Sigmoid colon (tissue), 7 donors: ENCODE measurements around the gene SBF2. TPM values are rescaled to one million over a fixed set of nuclear protein-coding genes. Genes with fewer than 3 reads are reported as not detected.
"Not testable (repeated sequence)": the region's sequence is repeated elsewhere in the genome, so short reads cannot be mapped to it uniquely, and the experiment has no call there.

Source experiments
- DNase-seq: peaks from one replicate; pipeline ENCODE4 v3.0.0-alpha.2; 2019
- H3K27ac ChIP-seq, 4 donors: fragments of 200-600 bp; sonication (generic); one replicate each; pipeline ENCODE4 v1.5.1; 2016 to 2019; ENCODE audit warnings: mild to moderate bottlenecking in 1 of 4
- H3K27me3 ChIP-seq, 3 donors: fragments of 200-600 bp; sonication (generic); one replicate each; pipeline ENCODE4 v1.5.1; 2019; ENCODE audit warnings: mild to moderate bottlenecking in 1 of 3
- H3K36me3 ChIP-seq, 4 donors: fragments of 200-600 bp; sonication (generic); one replicate each; pipeline ENCODE4 v1.5.1; 2016 to 2019
- H3K4me1 ChIP-seq, 4 donors: fragments of 200-600 bp; sonication (generic); one replicate each; pipeline ENCODE4 v1.5.1; 2017 to 2019
- H3K4me3 ChIP-seq, 4 donors: fragments of 200-600 bp; sonication (generic); one replicate each; pipeline ENCODE4 v1.5.1; 2017 to 2019; ENCODE audit warnings: mild to moderate bottlenecking in 2 of 4, moderate library complexity in 1 of 4
- H3K9me3 ChIP-seq, 4 donors: fragments of 200-600 bp in 3 of 4; sonication (generic) in 3 of 4; one replicate each; pipeline versions ENCODE4 v1.5.1 to v1.6.1; 2013 to 2019
- CTCF ChIP-seq, 4 experiments: fragments of 450-650 bp in 3 of 4; fragments of 200-600 bp in 1 of 4; IDR thresholded peaks; one replicate each; pipeline ENCODE4 v1.5.1; 2016 to 2019; ENCODE audit warnings: antibody characterized with exemption in 4 of 4, mild to moderate bottlenecking in 3 of 4, moderate library complexity in 2 of 4
- EP300 ChIP-seq, 4 donors: sonication (generic); formaldehyde crosslinking; IDR thresholded peaks; one replicate each; pipeline ENCODE4 v1.6.1; 2017; ENCODE audit warnings: antibody characterized with exemption in 4 of 4
- POLR2A ChIP-seq, 2 donors: fragments of 450-650 bp; IDR thresholded peaks; one replicate each; pipeline ENCODE4 v1.6.1; 2016; ENCODE audit warnings: antibody characterized with exemption in 2 of 2, mild to moderate bottlenecking in 2 of 2, moderate library complexity in 2 of 2
- POLR2AphosphoS5 ChIP-seq, 4 donors: sonication (generic); formaldehyde crosslinking; IDR thresholded peaks; one replicate each; pipeline ENCODE4 v1.6.1; 2017; ENCODE audit warnings: antibody characterized with exemption in 4 of 4
- WGBS, 2 donors: extraction: QIAGEN DNeasy Blood & Tissue Kit; methylation state at CpG; one replicate each; pipeline ENCODE4 v1.1.7; 2013; 5-methylcytosine and 5-hydroxymethylcytosine counted together
- intact Hi-C: fragments of 100-400 bp; cut with DNase I; formaldehyde crosslinking; loops from one replicate; pipeline ENCODE4 v1.15.1; 2023
- polyA plus RNA-seq, 3 donors: library from polyadenylated mRNA; stranded (reverse); fragments of 200-250 nt; gene quantifications; one replicate each; pipeline ENCODE4 v1.2.3, GENCODE V29; 2013
- total RNA-seq, 4 donors: library from RNA; depleted of rRNA; stranded (reverse); fragments of >200 nt; gene quantifications; one replicate each; pipeline ENCODE4 v1.1.0, GENCODE V29; 2016
- donor health status: healthy with polysubstance abuse.
- donor health status: Bipolar disorder and iron deficiency.
- donor health status: healthy.

The SBF2 gene
- total and polyA plus RNA-seq, 7 donors, result 9.5 to 67.5 (median 47.1) TPM

DNA sequence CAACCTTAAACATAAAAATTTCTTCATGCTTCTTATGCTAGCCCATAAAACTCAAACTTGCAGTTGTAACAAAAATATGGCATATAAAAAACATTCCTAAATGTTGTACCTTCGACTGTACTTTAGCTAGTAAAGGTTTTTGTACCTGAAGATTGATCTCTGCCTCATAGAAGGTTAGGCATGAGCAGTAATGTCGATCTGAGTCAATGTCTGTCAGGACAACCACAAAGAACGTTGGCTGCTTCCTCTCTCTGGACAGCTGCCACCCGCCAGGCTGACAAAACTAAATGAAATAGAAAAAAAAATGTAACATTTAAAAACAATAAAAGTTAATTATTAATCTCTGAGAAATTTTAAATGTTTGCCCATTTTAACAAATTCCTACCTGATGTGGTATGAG is 251.3 kb downstream of the SBF2 start:
- H3K4me1 ChIP-seq, result peaks cover 0 to 21% (median 0%) of the 10 kb centered on the region in 4 donors
- intact Hi-C loops, result no loop called here
- no peaks in the 10 kb centered on the region for H3K27me3 ChIP-seq
- WGBS, 2 donors, result 40 to 58% methylated on average over 4 of the region's 4 CpGs
- TF ChIP-seq CTCF (IDR thresholded peaks at IDR 0.05) (no peak), POLR2A (IDR thresholded peaks at IDR 0.05) (no peak), EP300 (IDR thresholded peaks at IDR 0.05) (no peak), POLR2AphosphoS5 (IDR thresholded peaks at IDR 0.05) (no peak)
- no peak overlapping the region for H3K4me3 ChIP-seq
- H3K27ac ChIP-seq, result no peak overlapping the region
- peaks cover 5 to 10% (median 7%) of the 10 kb centered on the region in 4 donors for H3K9me3 ChIP-seq
- DNase-seq, result no peak
- H3K36me3 ChIP-seq, result no peaks in the 10 kb centered on the region

- Histone ChIP-seq H3K36me3 (no peaks in the 10 kb centered on the region), H3K27me3 (no peaks in the 10 kb centered on the region), H3K9me3 (peaks cover 5 to 10% (median 7%) of the 10 kb centered on the region in 4 donors), H3K27ac (no peak overlapping the region), H3K4me1 (peaks cover 0 to 23% (median 0%) of the 10 kb centered on the region in 4 donors), H3K4me3 (no peak overlapping the region)
- WGBS, 2 donors, result 61 to 90% methylated on average over 2 of the region's 2 CpGs
- TF ChIP-seq EP300 (IDR thresholded peaks at IDR 0.05), result no peak
- no peak for TF ChIP-seq CTCF (IDR thresholded peaks at IDR 0.05)
- no peak for TF ChIP-seq POLR2AphosphoS5 (IDR thresholded peaks at IDR 0.05)
- no peak for TF ChIP-seq POLR2A (IDR thresholded peaks at IDR 0.05)
- no peak for DNase-seq
- intact Hi-C loops, result no loop called here
Observed at GRCh38 chr11:10041748-10042446, 252.1 kb downstream of the SBF2 start.

DNA sequence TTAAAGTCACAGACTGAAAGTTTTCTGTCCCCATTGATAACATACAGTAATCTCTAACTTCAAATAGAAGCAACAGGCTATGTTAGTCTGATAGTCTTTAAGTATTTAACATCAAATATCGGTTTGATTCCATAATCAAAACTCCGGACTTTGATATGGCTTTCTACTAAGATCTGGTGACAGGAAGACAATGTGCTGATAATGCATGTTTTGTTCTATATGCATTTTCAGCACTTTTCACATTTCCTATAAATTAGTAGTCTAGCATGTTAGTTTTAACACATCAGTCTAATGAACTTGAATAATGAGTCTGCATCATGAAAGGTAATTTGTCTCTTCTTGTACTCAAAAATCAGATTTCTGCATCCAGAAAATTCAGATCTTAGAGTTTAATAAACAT is 252.7 kb downstream of the SBF2 start:
- H3K27ac ChIP-seq, result no peak overlapping the region
- 79 to 96% methylated on average over 2 of the region's 2 CpGs for WGBS, 2 donors
- no peaks in the 10 kb centered on the region for H3K27me3 ChIP-seq
- no peaks in the 10 kb centered on the region for H3K36me3 ChIP-seq
- no peak for DNase-seq
- H3K4me1 ChIP-seq, result peaks cover 0 to 23% (median 0%) of the 10 kb centered on the region in 4 donors
- H3K4me3 ChIP-seq, result no peak overlapping the region
- peaks cover 5 to 10% (median 7%) of the 10 kb centered on the region in 4 donors for H3K9me3 ChIP-seq
- TF ChIP-seq POLR2A (IDR thresholded peaks at IDR 0.05) (no peak), CTCF (IDR thresholded peaks at IDR 0.05) (no peak), EP300 (IDR thresholded peaks at IDR 0.05) (no peak), POLR2AphosphoS5 (IDR thresholded peaks at IDR 0.05) (no peak)
- intact Hi-C loops, result no loop called here

GRCh38 chr11:10038521-10039302 is 255.3 kb downstream of the SBF2 start:
- Histone ChIP-seq H3K9me3 (no peaks in the 10 kb centered on the region), H3K36me3 (no peaks in the 10 kb centered on the region), H3K27ac (no peak overlapping the region), H3K27me3 (no peaks in the 10 kb centered on the region), H3K4me3 (no peak overlapping the region), H3K4me1 (peaks cover 0 to 23% (median 0%) of the 10 kb centered on the region in 4 donors)
- TF ChIP-seq POLR2AphosphoS5 (IDR thresholded peaks at IDR 0.05) (peak in 2 of 4 donors; percentile 29 to 35), EP300 (IDR thresholded peaks at IDR 0.05) (no peak)
- no peak for DNase-seq
- 84 to 88% methylated on average over 2 of the region's 2 CpGs for WGBS, 2 donors
- intact Hi-C loops, result no loop called here

DNA sequence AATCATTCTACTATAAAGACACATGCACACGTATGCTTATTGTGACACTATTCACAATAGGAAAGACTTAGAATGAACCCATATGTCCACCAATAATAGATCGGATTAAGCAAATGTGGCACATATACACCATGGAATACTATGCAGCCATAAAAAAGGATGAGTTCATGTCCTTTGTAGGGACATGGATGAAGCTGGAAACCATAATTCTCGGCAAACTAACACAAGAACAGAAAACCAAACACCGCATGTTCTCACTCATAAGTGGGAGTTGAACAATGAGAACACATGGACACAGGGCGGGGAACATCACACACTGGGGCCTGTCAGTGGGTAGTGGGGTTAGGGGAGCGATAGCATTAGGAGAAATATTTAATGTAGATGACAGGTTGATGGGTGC is 258.1 kb downstream of the SBF2 start:
- not testable (repeated sequence) for H3K4me3 ChIP-seq

More for the DNA sequence above, 258.1 kb downstream of the SBF2 start:
- H3K36me3 ChIP-seq, H3K9me3 ChIP-seq, DNase-seq, intact Hi-C loops, H3K27me3 ChIP-seq, H3K27ac ChIP-seq: not testable (repeated sequence)
- peaks cover 0 to 23% (median 0%) of the 10 kb centered on the region in 4 donors for H3K4me1 ChIP-seq
- WGBS, 2 donors, result 95 to 97% methylated on average over 6 of the region's 6 CpGs
